Fibroblast of mammary gland (primary cell): Measurements from ENCODE around the gene PROK2.

Source experiments
- DNase-seq: peaks from one replicate; pipeline ENCODE4 v3.0.0-alpha.2; 2010; ENCODE audit warnings: low read depth
- H3K4me3 ChIP-seq: 2 replicates; pipeline ENCODE4 v1.5.1; 2011; ENCODE audit warnings: low read depth, mild to moderate bottlenecking, low read length, moderate library complexity; ENCODE audit not compliant: control insufficient read depth
- CTCF ChIP-seq: conservative IDR thresholded peaks from 2 replicates; pipeline ENCODE4 v1.5.1; 2011; ENCODE audit warnings: low read depth, low read length, inconsistent platforms; ENCODE audit not compliant: control insufficient read depth, insufficient read depth

Gene PROK2

GRCh38 chr3:71763426-71763825 is 21.5 kb downstream of the PROK2 start:
- no peak for TF ChIP-seq CTCF
- DNase-seq = no peak
- no peak overlapping the region for H3K4me3 ChIP-seq

- no peak for DNase-seq
- H3K4me3 ChIP-seq = no peak overlapping the region
- no peak for TF ChIP-seq CTCF
Measured at GRCh38 chr3:71760140-71760539, 24.8 kb downstream of the PROK2 start.

- no peak for DNase-seq
- TF ChIP-seq CTCF = no peak
Measured at GRCh38 chr3:71759401-71759800, 25.5 kb downstream of the PROK2 start.

GRCh38 chr3:71758091-71758490 is 26.9 kb downstream of the PROK2 start:
- H3K4me3 ChIP-seq = no peak overlapping the region
- TF ChIP-seq CTCF = no peak
- no peak for DNase-seq

More at GRCh38 chr3:71759401-71759800, 25.5 kb downstream of the PROK2 start:
- no peak overlapping the region for H3K4me3 ChIP-seq

- H3K4me3 ChIP-seq = no peak overlapping the region
- no peak for TF ChIP-seq CTCF
- DNase-seq = no peak
Measured at GRCh38 chr3:71754610-71755253, 30.2 kb downstream of the PROK2 start.

- TF ChIP-seq CTCF = no peak
- DNase-seq = peak; percentile 31
- H3K4me3 ChIP-seq = no peak within 1 kb of the TSS
Measured at GRCh38 chr3:71753701-71754609, 31.0 kb downstream of the PROK2 start, which contains the start of gene GPR27. Gene GPR27 (plus strand): TSS chr3:71753855. CDS start chr3:71754050, 195 bp downstream.
